GM18511 (cell line): Measurements from ENCODE around the gene SMIM30.
A peak's percentile ranks its signal among the peaks of the same experiment; 100 is the strongest.
"Not testable (repeated sequence)": the region's sequence is repeated elsewhere in the genome, so short reads cannot be mapped to it uniquely, and the experiment has no call there.

Source experiments
- ATAC-seq: cut with Tn5 transposase; IDR thresholded peaks from one replicate; pipeline ENCODE4 v1.9.1; 2021; ENCODE audit warnings: mild to moderate bottlenecking, moderate library complexity; ENCODE audit not compliant: unreplicated experiment

Gene SMIM30

GRCh38 chr7:113118074-113118959 is at the start of gene SMIM30:
SMIM30 (minus strand) TSS chr7:113118554; CDS start chr7:113117578, 976 bp downstream.
- peak; percentile 98 for ATAC-seq

- ATAC-seq, result not testable (repeated sequence)
Observed at GRCh38 chr7:113166176-113166575, 47.8 kb upstream of the SMIM30 start.

- ATAC-seq, result no peak
Observed at GRCh38 chr7:113161050-113161449, 42.7 kb upstream of the SMIM30 start.

GRCh38 chr7:113159746-113160339 is 41.5 kb upstream of the SMIM30 start:
- peak; percentile 80 for ATAC-seq

GRCh38 chr7:113158756-113159155 is 40.4 kb upstream of the SMIM30 start:
- no peak for ATAC-seq

GRCh38 chr7:113154117-113154516 is 35.8 kb upstream of the SMIM30 start:
- no peak for ATAC-seq

- no peak for ATAC-seq
Observed at GRCh38 chr7:113144817-113145216, 26.5 kb upstream of the SMIM30 start.

- ATAC-seq, result peak; percentile 69
Observed at GRCh38 chr7:113143486-113144257, 25.3 kb upstream of the SMIM30 start.

GRCh38 chr7:113142385-113143119 is 24.2 kb upstream of the SMIM30 start:
- ATAC-seq, result peak; percentile 69

GRCh38 chr7:113141803-113142202 is 23.4 kb upstream of the SMIM30 start:
- ATAC-seq, result no peak

GRCh38 chr7:113140956-113141355 is 22.6 kb upstream of the SMIM30 start:
- ATAC-seq, result no peak

- no peak for ATAC-seq
Observed at GRCh38 chr7:113137241-113137640, 18.9 kb upstream of the SMIM30 start.

GRCh38 chr7:113134025-113134424 is 15.7 kb upstream of the SMIM30 start:
- ATAC-seq, result no peak

- ATAC-seq, result no peak
Observed at GRCh38 chr7:113131367-113131766, 13.0 kb upstream of the SMIM30 start.

GRCh38 chr7:113128031-113128430 is 9.7 kb upstream of the SMIM30 start:
- no peak for ATAC-seq

- ATAC-seq, result no peak
Observed at GRCh38 chr7:113125728-113126127, 7.4 kb upstream of the SMIM30 start.

- no peak for ATAC-seq
Observed at GRCh38 chr7:113122744-113123143, 4.4 kb upstream of the SMIM30 start.

GRCh38 chr7:113120647-113121046 is 2.3 kb upstream of the SMIM30 start:
- ATAC-seq, result no peak

GRCh38 chr7:113119429-113119828 is 1.1 kb upstream of the SMIM30 start:
- ATAC-seq, result no peak

- not testable (repeated sequence) for ATAC-seq
Observed at GRCh38 chr7:113117374-113117774, 980 bp downstream of the SMIM30 start.

- ATAC-seq, result peak; percentile 42
Observed at GRCh38 chr7:113113912-113114311, 4.4 kb downstream of the SMIM30 start.
